KMS-11 (cell line): Measurements from ENCODE around the gene ULBP1.
A peak's percentile ranks its signal among the peaks of the same experiment; 100 is the strongest.

ENCODE experiments used
- H2AFZ ChIP-seq: fragments of 200-600 bp; sonication (generic); 2 replicates; pipeline ENCODE4 v1.6.1; 2016; ENCODE audit warnings: antibody characterized with exemption, mixed run types, low read depth
- H3K27ac ChIP-seq: fragments of 200-600 bp; sonication (generic); 2 replicates; pipeline ENCODE4 v1.6.1; 2016; ENCODE audit warnings: mild to moderate bottlenecking, mixed run types
- H3K27me3 ChIP-seq: fragments of 200-600 bp; sonication (generic); 2 replicates; pipeline ENCODE4 v1.6.1; 2017; ENCODE audit warnings: mild to moderate bottlenecking, low read depth, mixed run types, moderate library complexity; ENCODE audit not compliant: insufficient read depth
- H3K36me3 ChIP-seq: fragments of 200-600 bp; sonication (generic); 2 replicates; pipeline ENCODE4 v1.6.1; 2017; ENCODE audit warnings: mild to moderate bottlenecking, mixed run types; ENCODE audit not compliant: insufficient read depth
- H3K4me1 ChIP-seq: fragments of 200-600 bp; sonication (generic); 2 replicates; pipeline ENCODE4 v1.6.1; 2016; ENCODE audit warnings: mild to moderate bottlenecking, low read depth, mixed run types; ENCODE audit not compliant: poor library complexity, severe bottlenecking
- H3K4me2 ChIP-seq: fragments of 200-600 bp; sonication (generic); 2 replicates; pipeline ENCODE4 v1.7.0; 2016; ENCODE audit warnings: mild to moderate bottlenecking, mixed run types
- H3K4me3 ChIP-seq: fragments of 200-600 bp; sonication (generic); IDR thresholded peaks from 2 replicates; pipeline ENCODE4 v1.6.1; 2017; ENCODE audit warnings: low read depth, low read length, mixed read lengths; ENCODE audit not compliant: insufficient read depth
- H3K79me2 ChIP-seq: fragments of 200-600 bp; sonication (generic); 2 replicates; pipeline ENCODE4 v1.6.1; 2016; ENCODE audit warnings: low read depth, mixed run types; ENCODE audit not compliant: insufficient read depth
- H3K9ac ChIP-seq: fragments of 200-600 bp; sonication (generic); 2 replicates; pipeline ENCODE4 v1.6.1; 2016; ENCODE audit warnings: mild to moderate bottlenecking, mixed run types
- H4K20me1 ChIP-seq: fragments of 200-600 bp; sonication (generic); 2 replicates; pipeline ENCODE4 v1.6.1; 2016; ENCODE audit warnings: mild to moderate bottlenecking, mixed run types; ENCODE audit not compliant: insufficient read depth
- CTCF ChIP-seq: fragments of 200-600 bp; sonication (generic); conservative IDR thresholded peaks from 2 replicates; pipeline ENCODE4 v1.6.1; 2017; ENCODE audit warnings: low read depth, mild to moderate bottlenecking, antibody characterized with exemption, low read length, moderate library complexity, mixed read lengths

ULBP1 gene

GRCh38 chr6:149938571-149939355, 25.0 kb upstream of the ULBP1 start:
- no peaks in the 10 kb centered on the region for H4K20me1 ChIP-seq
- no peaks in the 10 kb centered on the region for H3K36me3 ChIP-seq
- peaks cover 91% of the 10 kb centered on the region for H3K27me3 ChIP-seq
- H2AFZ ChIP-seq: peak overlapping the region; percentile 67
- H3K4me1 ChIP-seq: peaks cover 52% of the 10 kb centered on the region
- TF ChIP-seq CTCF: no peak
- H3K79me2 ChIP-seq: no peaks in the 10 kb centered on the region
- peak overlapping the region; percentile 99 for H3K4me2 ChIP-seq
- no peak overlapping the region for H3K4me3 ChIP-seq
- peak overlapping the region; percentile 42; the same call in 1 of the 2 replicates for H3K9ac ChIP-seq
- no peak overlapping the region for H3K27ac ChIP-seq

- no peak overlapping the region for H3K27ac ChIP-seq
- no peaks in the 10 kb centered on the region for H3K79me2 ChIP-seq
- H4K20me1 ChIP-seq: no peaks in the 10 kb centered on the region
- no peaks in the 10 kb centered on the region for H3K36me3 ChIP-seq
- no peak overlapping the region for H3K4me3 ChIP-seq
- H2AFZ ChIP-seq: no peak overlapping the region
- H3K4me1 ChIP-seq: peaks cover 52% of the 10 kb centered on the region
- TF ChIP-seq CTCF: no peak
- peak overlapping the region; percentile 99 for H3K4me2 ChIP-seq
- H3K27me3 ChIP-seq: peaks cover 91% of the 10 kb centered on the region
- H3K9ac ChIP-seq: no peak overlapping the region; the same call in 1 of the 2 replicates
These were observed 24.4 kb upstream of the ULBP1 start for GRCh38 chr6:149939356-149939648.

- H3K4me1 ChIP-seq: peaks cover 52% of the 10 kb centered on the region
- no peak overlapping the region for H3K4me3 ChIP-seq
- H3K9ac ChIP-seq: no peak overlapping the region
- H3K27ac ChIP-seq: no peak overlapping the region
- no peak overlapping the region; the same call in 1 of the 2 replicates for H3K4me2 ChIP-seq
- no peak for TF ChIP-seq CTCF
- H4K20me1 ChIP-seq: no peaks in the 10 kb centered on the region
- no peaks in the 10 kb centered on the region for H3K36me3 ChIP-seq
- no peak overlapping the region for H2AFZ ChIP-seq
- peaks cover 84% of the 10 kb centered on the region for H3K27me3 ChIP-seq
- no peaks in the 10 kb centered on the region for H3K79me2 ChIP-seq
These were observed 23.7 kb upstream of the ULBP1 start for GRCh38 chr6:149939909-149940671.

GRCh38 chr6:149940672-149940982, 23.1 kb upstream of the ULBP1 start:
- Histone ChIP-seq H2AFZ (no peak overlapping the region), H3K4me1 (peaks cover 49% of the 10 kb centered on the region), H3K4me3 (no peak overlapping the region), H3K27ac (no peak overlapping the region), H3K4me2 (no peak overlapping the region), H4K20me1 (no peaks in the 10 kb centered on the region), H3K27me3 (peaks cover 78% of the 10 kb centered on the region), H3K36me3 (no peaks in the 10 kb centered on the region), H3K9ac (no peak overlapping the region), H3K79me2 (no peaks in the 10 kb centered on the region)
- TF ChIP-seq CTCF: no peak
